Activated CD4-positive, CD25-positive, alpha-beta regulatory T cell treated with anti-CD3 and anti-CD28 coated beads, Interleukin-2, amount 50 U/mL, for 16 hours (primary cell): Measurements from ENCODE around the gene RAB3B.

Experiments
- DNase-seq: peaks from one replicate; pipeline ENCODE4 v3.0.0-alpha.2; 2020; ENCODE audit warnings: low read depth, low spot score

RAB3B gene

DNA sequence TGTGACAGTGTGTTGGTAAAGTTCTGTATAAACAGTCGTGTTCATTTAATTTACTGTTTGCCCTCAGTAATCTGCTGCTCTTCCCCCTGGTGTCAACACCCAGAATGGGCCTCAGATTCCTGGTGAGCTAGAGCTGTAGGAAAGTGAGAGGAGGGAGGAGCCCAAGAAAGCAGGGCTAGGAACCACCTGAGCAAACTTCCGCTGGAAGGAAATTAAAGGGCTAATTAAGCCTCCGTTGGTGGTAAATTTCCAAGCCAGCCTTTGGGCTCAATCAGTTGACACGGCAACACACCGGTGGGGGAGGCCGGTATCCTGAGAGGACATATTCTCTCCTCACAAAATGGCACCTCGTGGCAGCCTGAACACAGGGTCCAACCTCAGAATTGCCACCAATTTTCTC is 32.9 kb downstream of the RAB3B start:
- no peak for DNase-seq

GRCh38 chr1:51956528-51957509 is 33.7 kb downstream of the RAB3B start:
- no peak for DNase-seq

DNA sequence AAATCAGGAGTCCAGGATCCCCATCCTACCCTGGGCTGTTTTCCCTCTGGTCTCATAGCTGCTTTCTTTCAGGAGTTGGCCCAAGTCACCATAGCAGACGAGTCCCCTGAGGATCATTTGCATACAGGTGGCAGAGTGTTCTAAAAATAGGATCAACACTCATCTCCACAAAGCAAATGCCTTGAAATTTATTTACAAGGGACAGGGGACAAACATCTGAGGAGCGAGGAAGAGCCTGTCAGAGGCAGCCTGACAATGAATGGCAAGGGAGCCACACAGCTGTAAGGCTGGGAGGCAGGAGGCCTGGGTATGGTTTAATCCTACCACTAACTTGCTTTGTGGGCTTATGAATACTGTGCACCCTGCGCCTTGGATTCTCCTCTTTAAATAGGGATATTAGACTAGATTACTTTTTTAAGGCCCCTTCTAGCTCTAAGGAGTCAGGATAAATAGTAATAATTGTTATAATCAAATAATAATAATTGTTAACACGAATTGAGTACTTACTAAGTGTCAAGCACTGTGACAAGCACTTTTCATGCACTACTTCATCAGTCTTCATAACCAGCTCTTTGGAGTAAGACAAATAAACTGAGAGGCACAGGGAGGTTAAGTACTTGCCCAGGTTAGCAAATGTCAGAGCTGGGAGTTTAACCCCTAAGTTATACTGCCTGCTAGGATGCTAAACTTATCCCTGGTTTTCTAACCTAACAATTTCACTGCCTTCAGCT is 34.5 kb downstream of the RAB3B start:
- no peak for DNase-seq

GRCh38 chr1:51954783-51955182 is 35.7 kb downstream of the RAB3B start:
- DNase-seq, result no peak

GRCh38 chr1:51953079-51953478 is 37.4 kb downstream of the RAB3B start:
- no peak for DNase-seq

GRCh38 chr1:51952638-51953037 is 37.9 kb downstream of the RAB3B start:
- no peak for DNase-seq

DNA sequence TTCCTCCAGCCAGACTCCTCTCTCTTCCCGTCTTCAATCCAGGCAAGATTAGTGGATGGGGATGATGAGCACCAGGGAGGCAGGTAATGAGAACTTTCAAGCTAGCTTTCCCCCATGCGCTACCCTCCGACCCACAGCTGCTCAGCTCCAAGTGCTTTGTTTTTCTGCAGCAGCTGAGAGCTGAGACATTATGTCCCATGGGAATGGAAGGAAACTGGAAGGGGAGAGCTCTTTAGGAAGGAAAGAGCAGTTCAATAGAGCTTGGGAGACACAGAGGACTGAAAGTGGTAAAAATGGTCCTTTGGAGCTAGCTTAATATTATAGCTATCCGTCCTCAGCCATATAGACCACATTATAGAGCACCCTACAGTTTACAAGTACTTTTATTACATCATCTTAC is 39.8 kb downstream of the RAB3B start:
- DNase-seq, result no peak

DNA sequence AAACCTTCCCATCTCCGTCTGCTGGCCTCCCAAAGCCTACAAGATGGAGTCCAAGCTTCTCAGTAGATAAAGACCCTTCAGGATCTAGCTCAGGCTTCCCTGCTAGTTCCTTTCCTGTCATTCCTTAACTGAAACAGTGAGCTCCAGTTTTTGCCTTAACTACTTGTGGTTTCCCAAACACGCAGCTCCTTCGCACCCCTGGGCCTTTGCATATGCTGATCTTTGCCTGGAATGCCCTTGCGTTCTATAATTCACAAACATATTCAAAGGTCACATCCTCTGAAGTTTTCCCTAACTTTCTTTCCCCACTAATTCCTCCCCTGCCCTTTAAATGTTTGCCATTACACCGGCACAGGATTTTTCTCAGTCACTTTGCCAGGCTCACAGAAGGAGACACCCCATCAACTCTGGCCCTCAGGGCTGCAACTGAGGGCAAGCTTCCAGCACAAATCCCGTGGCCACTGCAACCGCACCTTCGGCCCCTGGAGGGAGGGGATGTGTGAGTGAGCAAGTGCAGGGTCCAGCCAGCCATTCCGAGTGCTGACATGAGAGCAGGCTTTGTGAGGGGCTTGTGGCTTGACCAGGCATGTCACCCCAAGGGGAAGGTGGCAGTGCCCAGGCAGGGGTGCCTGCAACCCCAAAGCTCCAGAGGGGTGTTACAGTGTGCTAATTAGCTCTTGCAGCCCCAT is 41.3 kb downstream of the RAB3B start:
- no peak for DNase-seq

DNA sequence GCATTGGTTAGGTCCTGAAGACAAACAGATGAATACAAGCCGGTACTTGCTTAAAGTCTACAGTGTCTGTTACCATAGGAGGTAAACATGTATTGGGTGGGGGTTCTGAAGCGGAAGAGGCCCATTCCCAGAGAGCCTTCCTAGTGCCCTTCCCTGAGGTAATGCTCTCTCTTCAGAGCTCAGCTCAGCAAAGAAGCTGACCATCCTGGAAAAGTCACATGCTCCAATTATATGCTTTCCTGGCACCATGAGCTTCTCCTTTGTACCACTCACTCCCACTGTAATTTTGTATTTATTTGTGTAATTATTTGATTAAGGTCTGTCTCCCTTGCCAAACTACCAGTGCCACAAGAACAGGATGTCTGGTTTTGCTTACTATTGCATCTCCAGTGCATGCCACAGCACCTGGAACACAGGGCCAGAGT is 42.0 kb downstream of the RAB3B start:
- DNase-seq, result no peak

DNA sequence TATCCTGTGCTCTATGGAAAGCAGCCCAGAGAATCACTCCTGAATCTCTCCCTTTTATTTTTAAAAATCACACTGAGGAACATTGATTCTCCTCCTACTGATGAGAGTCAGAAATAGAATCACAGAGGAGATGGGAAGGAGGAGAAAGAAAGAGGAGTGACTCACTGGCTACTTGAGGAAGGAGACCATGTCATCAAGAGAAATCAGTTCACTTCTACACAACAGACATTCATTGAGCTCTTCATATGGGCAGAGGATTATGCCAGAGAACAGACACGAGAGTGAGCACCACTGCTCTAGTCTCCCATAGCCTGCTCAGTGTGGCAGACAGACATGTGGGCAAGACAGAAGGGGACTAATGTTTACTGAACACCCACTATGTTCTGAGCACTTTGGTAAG is 44.2 kb downstream of the RAB3B start:
- DNase-seq, result no peak

DNA sequence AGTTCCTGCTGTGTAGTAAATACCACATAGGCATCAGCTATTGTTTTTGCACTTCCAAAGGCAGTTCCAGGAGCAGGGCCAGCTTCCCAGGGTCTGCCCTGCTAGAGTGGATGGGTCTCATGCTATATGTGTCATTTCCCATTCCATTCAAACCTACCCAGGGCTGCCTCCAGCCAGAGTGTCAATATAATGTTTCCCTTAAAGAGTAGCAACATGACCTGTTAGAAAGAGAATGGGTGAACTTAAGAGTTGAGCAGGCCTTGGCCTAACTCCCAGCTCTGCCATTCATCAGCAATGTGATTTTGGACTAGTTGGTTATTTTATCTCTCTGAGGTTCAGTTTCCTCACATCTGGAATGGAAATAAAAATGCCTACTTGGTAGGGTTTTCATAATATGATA is 44.9 kb downstream of the RAB3B start:
- no peak for DNase-seq

DNA sequence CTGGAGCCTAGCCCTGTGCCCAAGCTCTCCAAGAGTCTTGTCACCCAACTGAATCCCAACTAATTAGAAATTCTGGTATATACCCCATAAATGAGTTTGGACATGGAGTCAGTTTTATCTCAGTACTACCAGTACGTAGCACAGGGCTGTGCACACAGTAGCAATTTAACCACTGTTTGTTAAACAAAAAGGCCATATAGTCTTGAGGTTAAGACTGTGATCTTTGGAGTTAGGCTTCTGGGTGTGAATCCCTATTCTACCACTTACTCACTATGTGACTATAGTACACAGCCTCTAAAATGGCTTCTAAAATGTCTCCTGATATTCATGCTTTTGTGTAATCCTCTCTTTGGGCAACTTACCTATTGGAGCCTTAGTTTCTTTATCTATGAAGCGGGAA is 48.2 kb downstream of the RAB3B start:
- no peak for DNase-seq

DNA sequence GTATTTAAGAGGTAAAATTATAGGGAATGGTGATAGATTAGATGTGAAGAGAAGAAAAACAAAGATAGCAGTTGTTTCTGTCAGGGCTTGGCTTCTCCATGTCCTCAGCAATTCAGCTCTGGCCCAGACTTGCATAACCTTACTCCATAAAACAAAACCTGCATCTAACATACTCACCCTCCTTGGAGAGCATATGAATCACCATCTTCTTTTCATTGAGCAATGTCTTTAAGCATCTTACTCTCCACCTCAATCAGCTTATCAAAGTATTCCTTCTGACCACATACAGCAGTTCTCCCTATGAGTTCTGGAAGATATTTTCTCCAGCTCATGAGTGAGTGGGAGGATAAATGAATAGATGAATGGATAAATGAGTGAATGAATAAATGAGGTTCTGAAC is 49.0 kb downstream of the RAB3B start:
- no peak for DNase-seq

DNA sequence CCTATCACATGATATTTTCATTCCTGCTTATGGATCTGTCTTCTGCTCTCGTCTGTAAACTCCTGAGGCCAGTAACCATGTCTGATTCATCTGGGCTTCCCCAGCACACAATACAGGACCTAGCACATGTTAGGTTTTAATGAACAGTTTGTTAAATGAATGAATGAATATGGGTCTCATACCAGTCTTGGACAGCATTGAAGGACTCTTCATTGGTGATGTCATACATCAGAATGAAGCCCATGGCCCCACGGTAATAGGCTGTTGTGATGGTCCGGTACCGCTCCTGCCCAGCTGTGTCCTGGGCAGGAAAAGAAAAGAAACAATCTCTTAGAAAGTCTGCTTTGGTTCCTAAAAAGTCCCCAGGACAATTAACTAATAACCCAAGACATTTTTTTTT is 53.4 kb downstream of the RAB3B start:
- DNase-seq, result no peak

DNA sequence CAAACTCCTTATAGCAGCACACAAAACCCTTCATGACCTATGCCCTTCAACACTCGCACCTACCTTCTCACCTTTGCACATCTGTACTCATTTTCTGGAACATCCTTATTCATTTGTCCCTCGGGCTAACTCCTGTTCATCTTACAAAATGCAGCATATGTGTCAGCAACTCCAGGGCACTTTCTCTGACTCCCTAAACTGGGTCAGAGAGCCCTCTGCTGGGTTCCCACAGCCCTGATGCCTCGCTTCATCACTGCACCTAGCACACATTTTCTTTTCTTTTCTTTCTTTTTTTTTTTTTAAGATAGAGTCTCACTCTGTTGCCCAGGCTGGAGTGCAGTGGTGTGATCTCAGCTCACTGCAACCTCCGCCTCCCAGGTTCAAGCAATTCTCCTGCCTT is 54.0 kb downstream of the RAB3B start:
- DNase-seq, result no peak

DNA sequence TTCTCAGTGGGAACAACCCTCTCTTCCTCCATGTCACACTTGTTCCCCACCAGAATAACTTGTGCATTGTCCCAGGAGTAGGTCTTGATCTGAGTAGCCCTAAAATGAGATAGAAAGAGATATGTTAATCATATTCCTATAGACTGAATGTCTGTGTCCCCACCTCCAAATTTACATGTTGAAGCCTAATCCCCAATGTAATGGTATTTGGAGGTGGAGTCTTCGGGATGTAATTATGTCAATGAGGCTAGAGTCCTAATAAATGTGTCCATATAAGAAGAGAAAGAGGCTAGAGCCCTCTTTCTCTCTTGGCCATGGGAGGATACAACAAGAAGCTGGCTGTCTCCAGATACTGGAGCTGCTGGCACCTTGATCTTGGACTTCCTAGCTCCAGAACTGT is 57.2 kb downstream of the RAB3B start:
- DNase-seq, result no peak

DNA sequence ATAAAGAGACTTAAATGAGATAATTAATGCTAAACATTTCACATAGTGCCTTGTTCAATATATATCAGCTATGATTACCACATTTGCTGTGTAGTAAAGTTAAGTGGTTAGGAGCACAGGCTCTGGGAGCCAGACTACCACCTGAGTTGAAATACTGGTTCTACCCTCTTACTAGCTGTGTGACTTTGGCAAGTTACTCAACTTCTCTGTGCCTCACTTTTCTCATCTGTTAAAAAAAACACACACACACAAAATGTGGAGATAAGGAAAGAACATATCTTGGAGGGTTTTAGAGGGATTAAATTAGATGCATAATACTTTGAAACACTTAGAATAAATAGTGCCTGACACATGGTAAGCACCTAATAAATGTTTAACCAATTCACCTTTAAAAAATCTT is 60.2 kb downstream of the RAB3B start:
- DNase-seq, result no peak

- DNase-seq, result no peak
These were observed 61.6 kb downstream of the RAB3B start for GRCh38 chr1:51928896-51929295.

DNA sequence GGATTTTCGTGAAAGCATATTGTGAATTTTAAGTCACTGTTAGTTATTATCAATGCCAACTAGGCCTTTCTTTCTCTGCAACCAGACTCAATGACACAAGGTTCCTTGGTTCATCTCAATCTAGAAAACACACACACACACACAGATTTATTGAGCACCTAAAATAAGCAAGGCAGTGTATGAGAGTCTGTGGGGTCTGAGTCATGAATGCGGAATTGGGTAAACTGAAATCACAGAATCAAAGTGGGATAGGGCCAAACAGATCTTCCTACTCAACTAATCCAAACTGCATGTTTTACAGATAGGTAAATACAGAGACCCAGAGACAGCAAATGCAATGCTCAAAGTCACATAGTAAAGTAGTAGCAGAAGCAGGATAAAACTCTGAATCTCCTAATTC is 63.5 kb downstream of the RAB3B start:
- DNase-seq, result no peak

- no peak for DNase-seq
These were observed 64.2 kb downstream of the RAB3B start for GRCh38 chr1:51926171-51926812.

DNA sequence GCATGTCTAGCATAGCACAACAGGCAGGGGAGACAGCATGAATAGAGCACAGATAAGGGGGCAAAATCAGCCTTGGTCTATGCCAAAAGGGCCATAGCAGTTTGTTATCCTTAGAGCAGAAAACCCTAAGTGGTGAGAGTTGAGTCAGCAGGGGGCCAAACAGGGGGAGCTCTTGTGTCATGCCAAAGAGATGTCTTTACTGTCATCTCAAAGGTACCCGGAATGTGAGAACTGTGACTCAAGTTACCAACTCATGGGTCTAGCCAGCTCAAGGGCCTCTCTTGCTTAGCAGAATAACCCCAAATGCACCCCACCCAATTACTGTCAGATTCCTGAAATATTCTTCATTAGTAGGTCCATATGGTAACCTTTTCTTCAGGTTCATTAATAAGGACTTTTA is 66.0 kb downstream of the RAB3B start:
- no peak for DNase-seq

GRCh38 chr1:51922040-51922439 is 68.5 kb downstream of the RAB3B start:
- DNase-seq, result no peak
